HG02588 (cell line): ENCODE results near the gene ANHX.

ENCODE experiments used
- ATAC-seq: cut with Tn5 transposase; IDR thresholded peaks from one replicate; pipeline ENCODE4 v1.9.1; 2021; ENCODE audit warnings: mild to moderate bottlenecking, moderate library complexity; ENCODE audit not compliant: unreplicated experiment

The ANHX gene

GRCh38 chr12:133203344-133204263 lies 32.1 kb downstream of the ANHX start:
- ATAC-seq: no peak

- ATAC-seq: no peak
Measured at GRCh38 chr12:133202493-133203343, 33.0 kb downstream of the ANHX start.

GRCh38 chr12:133201888-133202287 lies 33.8 kb downstream of the ANHX start:
- no peak for ATAC-seq

- ATAC-seq: no peak
Measured at GRCh38 chr12:133192847-133193246, 42.8 kb downstream of the ANHX start.

GRCh38 chr12:133190176-133190575 lies 45.5 kb downstream of the ANHX start:
- no peak for ATAC-seq

GRCh38 chr12:133181238-133181959 lies 54.3 kb downstream of the ANHX start, which contains the start of gene ZNF268:
Gene ZNF268, plus strand, starts transcription at chr12:133181495. Its CDS starts 503 bp downstream, at chr12:133181998.
- ATAC-seq: peak; percentile 89

- ATAC-seq: no peak
Measured at GRCh38 chr12:133180669-133181068, 55.0 kb downstream of the ANHX start.

- no peak for ATAC-seq
Measured at GRCh38 chr12:133174901-133175300, 60.8 kb downstream of the ANHX start.

GRCh38 chr12:133172491-133172890 lies 63.2 kb downstream of the ANHX start:
- ATAC-seq: no peak
